ENCODE results near the gene JAZF1.
"Not testable (repeated sequence)": the region's sequence is repeated elsewhere in the genome, so short reads cannot be mapped to it uniquely, and the experiment has no call there.

The JAZF1 gene

GRCh38 chr7:27933671-27934565 lies 246.7 kb downstream of the JAZF1 start:
- FAIRE-seq: peak; percentile 99

DNA sequence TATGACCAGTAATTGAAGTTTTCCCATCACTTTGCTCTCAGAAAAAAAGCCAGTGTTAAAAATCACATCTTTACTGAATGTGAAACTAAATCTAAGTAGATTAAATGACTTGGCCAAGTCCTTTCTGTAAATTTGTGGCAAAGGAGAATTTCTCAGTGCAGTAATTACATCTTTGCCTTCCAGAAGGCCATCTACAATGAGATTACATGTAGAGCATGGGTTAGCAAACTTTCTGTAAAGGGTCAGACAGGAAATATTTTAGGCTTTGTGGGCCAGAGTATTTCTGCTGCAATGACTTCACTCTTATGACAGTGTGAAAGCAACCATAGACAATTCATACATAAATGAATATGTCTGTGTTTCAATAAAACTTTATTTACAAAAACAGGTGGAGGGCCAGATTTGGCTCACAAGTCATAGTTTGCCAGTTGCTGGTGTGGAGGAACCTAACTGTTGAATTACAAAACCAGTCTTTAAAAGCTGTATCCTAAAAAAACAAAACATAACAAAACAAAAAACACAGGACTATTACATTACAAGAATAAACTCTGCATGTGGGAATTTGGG lies 249.6 kb downstream of the JAZF1 start:
- peak; percentile 6 for FAIRE-seq

- no peak for FAIRE-seq
Observed at GRCh38 chr7:27929127-27929526, 251.5 kb downstream of the JAZF1 start.

DNA sequence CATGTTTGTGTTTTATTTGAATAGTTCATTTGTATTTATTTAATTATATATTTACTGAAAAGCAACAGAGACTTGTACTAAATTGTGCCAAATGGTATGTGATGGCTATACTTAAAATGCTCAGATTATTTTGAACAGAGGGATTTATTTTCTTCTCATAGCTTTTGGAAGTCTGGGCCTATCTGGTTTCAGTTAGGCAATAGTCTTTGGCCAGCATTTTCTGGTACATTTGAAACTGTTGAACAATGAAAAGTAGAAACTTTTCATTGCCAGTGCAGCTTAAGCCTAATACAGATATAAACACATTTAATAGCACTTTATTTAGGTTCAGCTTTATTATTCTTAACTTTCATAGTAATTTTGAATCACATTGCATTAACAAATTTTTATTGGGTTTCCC lies 252.6 kb downstream of the JAZF1 start:
- no peak for FAIRE-seq

- no peak for FAIRE-seq
Observed at GRCh38 chr7:27925573-27926201, 254.9 kb downstream of the JAZF1 start.

GRCh38 chr7:27923642-27923980 lies 257.0 kb downstream of the JAZF1 start:
- no peak for FAIRE-seq

DNA sequence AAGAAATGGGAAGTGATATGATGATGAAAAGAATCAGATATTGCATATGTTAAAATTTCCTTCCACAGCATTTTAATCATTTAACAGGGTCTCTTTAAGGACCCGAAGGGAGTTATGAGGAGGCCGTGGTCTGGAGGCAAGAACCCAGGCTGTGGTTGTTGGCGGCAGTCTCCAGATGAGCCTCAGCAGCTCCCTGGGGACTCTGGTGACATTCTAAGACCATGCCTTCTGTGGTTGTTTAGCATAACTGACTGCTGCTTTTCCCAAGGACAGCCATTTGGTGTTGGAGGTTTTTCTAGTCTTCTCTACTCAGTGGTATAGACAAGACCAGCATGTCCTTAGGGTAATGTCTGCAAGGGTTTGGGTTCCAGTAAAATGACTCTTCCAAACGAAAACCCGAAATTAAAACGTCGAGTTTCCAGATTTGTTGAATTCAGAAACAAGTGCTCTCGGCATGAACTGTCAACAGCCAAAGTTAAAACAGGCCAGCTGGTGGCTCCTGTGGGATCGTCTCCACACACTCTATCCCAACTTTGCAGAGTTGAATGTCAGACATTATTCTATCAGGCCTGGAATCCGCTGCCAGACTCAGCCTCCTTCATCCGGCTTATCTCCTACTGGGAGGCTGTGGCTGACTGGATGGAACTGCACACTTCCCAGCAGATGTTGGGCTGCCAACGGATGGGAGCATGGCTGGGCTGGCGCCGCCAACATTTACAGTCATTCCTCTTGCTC lies 257.5 kb downstream of the JAZF1 start:
- peak; percentile 89 for FAIRE-seq

- FAIRE-seq: not testable (repeated sequence)
Observed at GRCh38 chr7:27922389-27922788, 258.2 kb downstream of the JAZF1 start.

DNA sequence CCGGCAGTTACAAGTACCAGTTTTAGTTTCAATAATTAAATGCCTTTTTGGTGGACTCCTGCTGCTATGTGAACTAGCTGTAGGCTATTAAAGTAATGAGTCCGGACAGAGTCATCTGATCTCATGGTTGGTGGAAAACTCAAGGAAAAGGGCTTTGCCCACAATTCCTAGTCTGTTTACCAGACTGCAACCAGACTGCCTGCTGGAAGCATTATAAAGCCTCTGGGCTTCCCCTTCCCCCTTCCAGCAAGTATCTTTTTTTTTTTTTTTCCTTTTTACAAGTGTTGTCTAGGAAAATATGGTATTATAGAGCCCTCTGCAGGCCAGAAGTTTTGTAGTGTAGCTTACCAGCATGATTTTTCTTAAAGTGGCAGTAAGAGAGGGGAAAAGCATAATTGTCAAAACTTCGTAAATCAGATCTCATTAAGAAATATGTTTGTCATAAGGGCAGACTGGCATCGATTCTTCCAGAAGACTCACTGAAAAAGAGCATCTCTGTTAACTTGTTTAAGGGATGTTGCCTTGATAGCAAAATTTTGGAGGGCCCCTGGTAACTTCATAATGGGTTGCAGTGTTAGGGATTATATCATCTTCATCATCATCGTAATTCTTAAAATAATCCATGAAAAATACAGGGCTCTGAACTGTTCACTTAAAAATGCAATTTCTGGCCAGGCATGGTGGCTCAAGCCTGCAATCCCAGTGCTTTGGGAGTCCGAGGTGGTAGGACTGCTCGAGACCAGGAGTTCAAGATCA lies 259.3 kb downstream of the JAZF1 start:
- peak; percentile 99 for FAIRE-seq

DNA sequence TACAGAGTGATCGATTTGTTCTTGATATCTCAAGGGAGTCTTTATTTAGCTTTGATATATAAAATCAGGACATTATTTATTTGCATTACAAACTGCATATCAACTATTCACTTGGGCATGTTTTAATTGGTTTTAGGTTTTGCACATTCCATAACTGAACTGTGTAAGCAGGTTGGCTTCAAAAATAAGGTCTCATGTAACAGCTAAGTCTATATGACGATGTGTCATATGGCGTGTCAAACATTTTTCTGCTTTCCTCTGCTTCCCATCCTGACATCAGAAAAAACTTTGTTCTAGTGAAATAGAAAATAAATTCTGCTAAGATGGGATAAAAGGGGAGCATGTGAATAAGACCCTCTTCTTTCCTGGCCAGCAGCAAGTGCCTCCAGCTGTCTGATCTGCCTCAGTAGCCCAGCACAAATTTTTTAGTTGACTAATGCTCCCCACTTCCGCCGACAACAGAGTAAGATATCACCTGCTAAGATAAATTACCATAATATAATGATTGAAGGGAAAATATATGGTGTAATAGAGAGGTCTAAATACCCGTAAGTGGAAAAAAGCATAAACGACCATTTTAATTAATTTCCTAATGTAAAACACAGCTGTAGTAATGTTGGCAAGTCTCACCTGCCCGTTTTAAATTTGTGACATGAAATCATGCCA lies 260.2 kb downstream of the JAZF1 start:
- no peak for FAIRE-seq

DNA sequence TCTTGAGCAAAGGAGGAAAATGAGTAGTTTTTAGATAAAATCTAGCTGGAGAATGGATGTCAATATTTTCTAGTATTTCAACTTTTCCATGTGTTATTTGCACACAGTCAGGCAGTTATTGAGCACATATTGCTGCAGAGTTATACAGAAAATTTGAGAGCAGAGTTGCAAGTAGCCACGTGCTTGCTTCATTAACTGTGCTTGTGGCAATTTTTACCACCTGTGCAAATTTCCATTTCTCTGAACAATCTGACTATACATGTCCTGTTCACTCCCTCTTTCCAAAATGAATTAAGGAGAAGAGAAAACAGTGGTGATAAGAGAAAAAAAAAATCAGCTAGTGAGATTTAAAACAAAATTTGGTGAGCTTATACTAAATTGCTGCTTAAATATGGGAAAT lies 262.1 kb downstream of the JAZF1 start:
- FAIRE-seq: no peak

DNA sequence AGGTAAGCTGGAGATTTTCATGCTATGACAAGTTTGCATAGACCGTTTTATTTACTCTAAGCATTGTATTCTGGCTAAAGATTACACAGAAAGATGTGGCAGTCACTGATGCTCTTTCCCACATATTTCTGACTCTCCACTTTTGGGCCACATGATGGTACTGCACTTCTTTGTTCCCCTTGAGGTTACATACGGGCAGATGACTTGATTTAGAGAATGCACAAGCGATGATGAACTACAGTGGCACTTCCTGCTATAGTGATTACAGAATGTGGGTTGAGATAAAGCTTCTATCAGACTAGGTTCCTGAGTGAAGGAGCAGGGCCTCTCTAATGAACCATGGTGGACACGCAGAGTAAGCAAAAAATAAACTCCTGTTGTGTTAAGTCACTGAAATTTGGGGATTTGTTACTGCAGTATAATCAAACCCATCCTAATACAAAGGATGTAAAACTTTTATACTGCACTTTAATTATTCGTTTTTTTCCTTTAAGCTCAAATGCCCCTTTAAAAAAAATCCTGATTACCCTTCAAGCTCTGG lies 262.8 kb downstream of the JAZF1 start:
- peak; percentile 47 for FAIRE-seq

- no peak for FAIRE-seq
Observed at GRCh38 chr7:27917119-27917518, 263.5 kb downstream of the JAZF1 start.

DNA sequence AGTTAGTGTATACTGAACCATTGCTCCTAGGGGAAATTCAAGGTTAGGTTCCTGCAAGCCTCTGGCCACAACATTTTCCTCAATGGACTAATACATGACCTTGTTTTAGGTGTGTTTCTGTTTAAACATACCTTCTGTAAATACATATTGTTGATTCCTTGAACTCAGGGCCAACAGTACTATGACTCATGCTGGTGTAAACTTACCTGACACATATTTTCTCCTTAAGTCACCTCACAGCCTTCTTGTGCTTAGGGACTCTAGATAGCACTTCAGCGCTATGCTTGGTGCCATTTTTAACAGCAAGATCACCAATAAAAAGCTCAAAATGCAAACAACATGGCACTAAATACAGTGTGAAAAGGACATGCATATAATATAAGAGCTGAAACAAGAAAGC lies 264.2 kb downstream of the JAZF1 start:
- FAIRE-seq: no peak

GRCh38 chr7:27914409-27914808 lies 266.2 kb downstream of the JAZF1 start:
- no peak for FAIRE-seq

GRCh38 chr7:27912751-27913150 lies 267.8 kb downstream of the JAZF1 start:
- no peak for FAIRE-seq

DNA sequence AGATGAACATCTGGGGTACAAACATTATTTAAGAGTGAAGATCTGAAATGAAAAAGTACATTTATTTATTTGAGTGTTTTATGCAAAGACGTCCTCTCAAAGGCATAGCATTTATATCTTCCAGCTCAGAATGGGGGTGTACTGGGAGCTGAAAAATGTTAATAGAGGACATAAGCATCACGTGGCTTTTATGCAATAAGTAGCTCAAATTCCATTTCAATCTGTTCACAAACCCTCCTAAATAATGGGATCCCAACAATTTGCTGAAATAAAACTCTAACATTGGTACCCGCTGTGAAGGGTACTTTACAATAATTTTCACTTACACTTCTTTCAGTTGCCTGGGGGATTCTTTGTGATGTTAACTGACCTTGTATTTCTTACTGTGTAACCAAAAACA lies 268.7 kb downstream of the JAZF1 start:
- no peak for FAIRE-seq

DNA sequence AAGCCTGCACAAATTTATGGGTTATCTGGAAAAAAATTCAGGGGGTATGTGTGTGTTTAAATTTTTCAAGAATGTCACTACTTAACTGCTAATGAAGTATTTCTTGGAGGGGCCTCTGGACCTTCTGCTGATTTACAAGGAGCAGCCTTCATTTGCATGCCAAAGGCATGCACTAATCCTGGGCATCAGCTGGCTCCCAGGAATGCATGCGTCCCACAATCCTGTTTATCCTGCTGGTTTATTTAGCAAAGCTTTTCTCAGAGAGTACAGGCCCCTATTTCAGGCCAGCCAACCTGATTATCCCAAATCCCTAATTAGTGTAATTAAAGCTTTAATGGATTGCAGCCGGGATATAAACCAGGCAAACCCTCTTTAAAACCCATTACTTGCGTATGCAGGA lies 270.3 kb downstream of the JAZF1 start:
- FAIRE-seq: no peak

DNA sequence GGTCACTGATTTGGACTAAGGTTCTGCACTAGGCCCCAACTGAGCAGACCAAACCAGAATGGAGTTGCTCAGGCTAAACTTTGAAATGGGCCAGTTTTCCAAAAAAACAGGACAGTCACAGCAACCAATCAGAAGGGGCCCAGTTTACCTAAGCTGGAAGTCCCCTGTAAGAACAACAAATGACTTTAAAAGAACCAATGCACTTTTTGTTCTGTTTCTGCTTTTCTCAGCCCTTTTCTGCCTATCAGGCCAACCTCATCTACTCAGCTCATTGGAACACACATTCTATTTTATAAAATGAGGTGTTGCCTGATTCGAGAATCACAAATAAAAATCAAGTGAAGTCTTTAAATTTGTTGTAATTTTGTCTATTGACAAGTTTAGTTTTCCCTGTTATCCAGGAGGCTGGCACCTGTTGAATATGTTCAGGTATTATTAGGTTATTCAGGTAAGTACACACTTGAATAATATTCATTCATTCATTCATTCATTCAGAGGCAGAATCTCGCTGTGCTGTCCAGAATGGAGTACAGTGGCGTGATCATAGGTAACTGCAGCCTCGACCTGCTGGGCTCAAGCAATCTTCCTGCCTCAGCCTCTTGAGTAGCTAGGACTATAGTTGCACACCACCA lies 271.9 kb downstream of the JAZF1 start:
- FAIRE-seq: no peak

DNA sequence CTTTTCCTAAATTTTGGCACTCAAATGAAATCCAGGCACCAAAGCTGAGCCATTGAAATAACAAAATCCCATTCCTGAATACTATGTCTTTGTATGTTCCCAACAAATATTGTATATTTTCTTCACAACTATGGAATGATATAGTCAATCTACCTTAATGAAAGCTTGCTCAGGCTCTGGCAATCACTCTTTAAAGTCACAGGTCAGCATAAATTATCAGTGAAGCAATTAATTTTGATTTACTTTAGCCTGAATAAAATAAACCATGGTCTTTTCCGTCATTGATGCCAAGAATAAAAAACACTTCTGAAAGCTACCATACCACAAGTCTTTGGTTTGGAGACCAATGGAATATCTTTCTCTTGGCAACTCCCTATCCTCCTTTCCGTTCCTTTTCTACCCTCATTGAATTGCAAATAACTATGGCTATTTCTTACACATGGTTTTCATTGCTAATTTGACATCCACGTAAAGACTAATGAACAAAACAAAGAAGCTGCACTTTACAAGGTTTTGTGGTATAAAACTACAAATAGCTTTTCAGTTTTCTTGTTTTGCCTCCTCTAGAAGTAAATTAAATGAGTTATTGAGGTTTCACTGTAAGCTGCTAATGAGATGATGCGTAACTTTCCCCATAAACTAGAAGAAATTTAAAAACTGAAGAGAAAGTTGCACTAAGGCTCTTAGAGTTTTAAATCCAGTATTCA lies 274.1 kb downstream of the JAZF1 start:
- peak; percentile 21 for FAIRE-seq

GRCh38 chr7:27905951-27906350 lies 274.6 kb downstream of the JAZF1 start:
- FAIRE-seq: no peak

Data from A204.1 (cell line).